ENCODE measurements around the gene REG3A. TPM values are rescaled to one million over a fixed set of nuclear protein-coding genes. Genes with fewer than 3 reads are reported as not detected.

Gene REG3A
- total and polyA plus RNA-seq, 10 of the 15 experiments (the other 5 are each of a cell fraction or from before 2014, with no cell fraction given), result 0.62 TPM; not detected in 9

GRCh38 chr2:79124907-79125720 lies 34.4 kb downstream of the REG3A start:
- Histone ChIP-seq H4K20me1 (ENCODE audit: control insufficient read depth, insufficient read depth) (no peaks in the 10 kb centered on the region), H3K36me3 (ENCODE audit: control insufficient read depth in 2 of 2, insufficient read depth in 2 of 2, low read length in 1 of 2) (no peaks in the 10 kb centered on the region), H3K4me3 (no peak overlapping the region), H2AFZ (ENCODE audit: control insufficient read depth, low read depth, low read length) (no peak overlapping the region), H3K9ac (ENCODE audit: control insufficient read depth, insufficient read depth, low read length) (no peak overlapping the region), H3K4me1 (ENCODE audit: control insufficient read depth, insufficient read depth, low read length) (no peaks in the 10 kb centered on the region), H3K27me3 (replicated peaks in 1 of 2; ENCODE audit: control insufficient read depth in 2 of 2, insufficient read depth in 2 of 2, low read length in 1 of 2) (no peaks in the 10 kb centered on the region), H3K9me3 (replicated peaks; ENCODE audit: control insufficient read depth, insufficient read depth, low read length) (no peaks in the 10 kb centered on the region), H3K4me2 (ENCODE audit: control insufficient read depth, insufficient read depth) (no peak overlapping the region), H3K27ac (ENCODE audit: control insufficient read depth, insufficient read depth) (no peak overlapping the region), H3K79me2 (ENCODE audit: control insufficient read depth, insufficient read depth, low read length) (no peaks in the 10 kb centered on the region)
- DNase-seq (ENCODE audit: low read depth, low spot score) (no peak), FAIRE-seq (no peak), ATAC-seq (no peak)
- POLR2A ChIA-PET, result no interaction called here
- TF ChIP-seq BCLAF1 (IDR thresholded peaks at IDR 0.05) (no peak), TARDBP (IDR thresholded peaks at IDR 0.05; ENCODE audit: borderline replicate concordance) (no peak), KLF5 (IDR thresholded peaks at IDR 0.05; ENCODE audit: partially characterized antibody) (no peak), CREB1 (IDR thresholded peaks at IDR 0.05; ENCODE audit: low read depth) (no peak), SMAD1 (IDR thresholded peaks at IDR 0.05; ENCODE audit: low read depth, partially characterized antibody) (no peak)
- intact Hi-C loops (cut with micrococcal nuclease; ENCODE audit: unreplicated experiment), result no loop called here
- CTCF ChIA-PET, result no interaction called here
- RAD21 ChIA-PET (ENCODE audit: unreplicated experiment), result no interaction called here
- in situ Hi-C loops (cut with MboI), result no loop called here
- WGBS (ENCODE audit: insufficient coverage, insufficient replicate concordance, low lambda C conversion rate, missing lambda C conversion rate), result 25% methylated on average over 9 of the region's 9 CpGs
- SMC1A ChIA-PET (ENCODE audit: uncharacterized antibody, unreplicated experiment), result no interaction called here
- BruUV-seq (replicated peaks), result no TSS peak
